ENCODE data around the gene SCAF8. TPM values are rescaled to one million over a fixed set of nuclear protein-coding genes. Genes with fewer than 3 reads are reported as not detected.

The SCAF8 gene
- total and polyA plus RNA-seq, 2 of the 4 experiments (the other 2 are of a cell fraction) = 16.1 to 23.5 TPM

- H3K23ac ChIP-seq (ENCODE audit: low read depth, low read length) = no peak overlapping the region
- H4K91ac ChIP-seq (ENCODE audit: insufficient read depth, low read depth, low read length) = no peak overlapping the region
- no peak for ATAC-seq (ENCODE audit: low read depth)
- TF ChIP-seq MAFK (IDR thresholded peaks at IDR 0.05; ENCODE audit: low read depth, low read length) = no peak
- no peak for TF ChIP-seq CTCF (conservative IDR thresholded peaks at IDR 0.05; ENCODE audit: low read depth, low read length)
- no peak for TF ChIP-seq FOS (IDR thresholded peaks at IDR 0.05; ENCODE audit: low read depth, low read length)
- TF ChIP-seq CEBPB (IDR thresholded peaks at IDR 0.05; ENCODE audit: low read depth, low read length) = no peak
- no peak for TF ChIP-seq RCOR1 (IDR thresholded peaks at IDR 0.05; ENCODE audit: insufficient replicate concordance, low read length)
- TF ChIP-seq MAZ (IDR thresholded peaks at IDR 0.05; ENCODE audit: borderline replicate concordance, low read depth, low read length) = no peak
- no peak for TF ChIP-seq RAD21 (IDR thresholded peaks at IDR 0.05; ENCODE audit: low read length)
- H3K79me1 ChIP-seq (ENCODE audit: low read depth in 1 of 2, low read length in 2 of 2) = peaks cover 20 to 32% of the 10 kb centered on the region in 2 experiments
- H3K9me3 ChIP-seq (ENCODE audit: control insufficient read depth, insufficient read depth, low read length) = no peaks in the 10 kb centered on the region
- no peak overlapping the region for H2BK15ac ChIP-seq (ENCODE audit: low read depth, low read length)
- no peak overlapping the region for H3K56ac ChIP-seq (ENCODE audit: extremely low read depth, insufficient read depth, low read length)
- no peak overlapping the region for H3K9ac ChIP-seq (ENCODE audit: low read depth, low read length)
- H3K18ac ChIP-seq (ENCODE audit: low read depth, low read length) = no peak overlapping the region
- POLR2A ChIA-PET (ENCODE audit: unreplicated experiment) = no interaction called here
- dilution Hi-C loops (cut with HindIII; ENCODE audit: low sequenced_read_pairs, unreplicated experiment) = no loop called here
- H3K36me3 ChIP-seq (ENCODE audit: control insufficient read depth, insufficient read depth, low read length) = peaks cover 28% of the 10 kb centered on the region
- H3K4me1 ChIP-seq (ENCODE audit: control insufficient read depth, insufficient read depth, low read length) = no peaks in the 10 kb centered on the region
- H2AK9ac ChIP-seq (replicated peaks; ENCODE audit: low read depth, low read length, poor library complexity) = no peak overlapping the region
- DNase-seq = no peak
- H2BK5ac ChIP-seq (ENCODE audit: low read depth, low read length, poor library complexity, severe bottlenecking) = no peak overlapping the region
- H4K5ac ChIP-seq (ENCODE audit: low read depth, low read length) = no peak overlapping the region
- H3K9me1 ChIP-seq (ENCODE audit: insufficient read depth, low read length) = no peaks in the 10 kb centered on the region
- H3K14ac ChIP-seq (replicated peaks; ENCODE audit: low read depth, low read length) = no peak overlapping the region
- intact Hi-C loops (cut with micrococcal nuclease) = no loop called here
- no peaks in the 10 kb centered on the region for H4K20me1 ChIP-seq (ENCODE audit: insufficient read depth, low read length)
- no CpG with 5 or more reads among the region's 1 CpG for WGBS, 2 experiments (ENCODE audit: extremely low coverage in 2 of 2, insufficient read length in 1 of 2)
- no peaks in the 10 kb centered on the region for H3K27me3 ChIP-seq (ENCODE audit: control insufficient read depth, insufficient read depth, low read length)
- no peak overlapping the region for H2AK5ac ChIP-seq (ENCODE audit: low read depth, low read length)
- no peak overlapping the region for H2AFZ ChIP-seq (replicated peaks; ENCODE audit: low read length, poor library complexity)
- BruUV-seq (replicated peaks) = no TSS peak
- no peak overlapping the region for H3K4ac ChIP-seq (ENCODE audit: low read depth, low read length)
- no peak overlapping the region for H3K27ac ChIP-seq (ENCODE audit: insufficient read depth, low read length)
- H3K4me2 ChIP-seq (ENCODE audit: low read depth, low read length) = no peak overlapping the region
- CTCF ChIA-PET = no interaction called here
- no peak overlapping the region for H2BK120ac ChIP-seq (ENCODE audit: low read depth, low read length)
- in situ Hi-C loops (cut with MboI; ENCODE audit: low sequenced_read_pairs) = no loop called here
- no peak overlapping the region for H2BK20ac ChIP-seq (ENCODE audit: low read depth, low read length)
- no peak overlapping the region for H3K4me3 ChIP-seq (ENCODE audit: insufficient read depth, low read depth, low read length)
- no peak overlapping the region for H4K8ac ChIP-seq (ENCODE audit: low read depth in 2 of 2, low read length in 2 of 2)
These were observed 96.8 kb downstream of the SCAF8 start for GRCh38 chr6:154829970-154830369.
